HG02840 (cell line): ENCODE measurements around the gene CDK5R2.

Source experiments
- ATAC-seq: cut with Tn5 transposase; IDR thresholded peaks from one replicate; pipeline ENCODE4 v1.9.1; 2021; ENCODE audit warnings: mild to moderate bottlenecking, moderate library complexity, moderate number of reproducible peaks; ENCODE audit not compliant: unreplicated experiment, low FRiP score

The CDK5R2 gene

GRCh38 chr2:218986148-218986761 is 26.8 kb downstream of the CDK5R2 start:
- ATAC-seq = no peak

DNA sequence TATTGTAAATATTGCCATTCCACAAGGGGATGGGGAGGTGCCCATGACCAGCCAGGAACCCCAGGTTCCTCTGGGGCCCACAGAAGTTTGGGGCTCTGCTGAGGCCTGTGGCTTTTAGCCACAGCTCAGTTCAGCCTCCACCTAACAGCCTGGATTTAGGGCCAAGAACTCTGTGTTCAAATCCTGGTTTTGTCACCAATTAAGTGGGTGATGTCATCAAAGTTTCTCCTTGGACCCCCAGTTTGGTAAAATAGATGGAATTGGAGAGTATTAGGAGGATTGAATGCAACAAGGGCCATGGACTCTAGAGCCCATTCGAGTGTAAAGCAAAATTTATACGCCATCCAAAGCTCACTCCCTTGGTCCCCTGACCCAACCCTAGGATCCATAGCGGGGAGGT is 28.7 kb downstream of the CDK5R2 start:
- no peak for ATAC-seq

DNA sequence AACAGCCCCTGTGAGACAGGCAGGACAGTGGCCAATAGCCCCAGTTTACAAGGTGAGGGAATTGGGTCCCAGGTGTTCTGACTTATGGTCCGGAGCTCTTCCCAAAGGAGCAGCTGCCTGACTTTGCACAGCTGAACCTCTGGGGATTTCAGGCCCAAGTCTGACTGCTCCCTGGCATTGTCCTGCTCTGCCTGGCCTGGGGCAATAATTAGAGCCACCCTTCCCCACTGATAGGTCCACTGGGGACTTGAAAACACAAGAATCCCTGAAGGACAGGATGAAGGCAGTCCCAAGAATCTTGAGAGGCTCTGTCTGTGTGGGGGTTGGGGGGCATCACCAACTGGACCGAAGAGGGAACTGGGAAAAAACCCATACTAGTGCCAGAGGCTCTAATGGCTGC is 29.2 kb downstream of the CDK5R2 start:
- no peak for ATAC-seq

DNA sequence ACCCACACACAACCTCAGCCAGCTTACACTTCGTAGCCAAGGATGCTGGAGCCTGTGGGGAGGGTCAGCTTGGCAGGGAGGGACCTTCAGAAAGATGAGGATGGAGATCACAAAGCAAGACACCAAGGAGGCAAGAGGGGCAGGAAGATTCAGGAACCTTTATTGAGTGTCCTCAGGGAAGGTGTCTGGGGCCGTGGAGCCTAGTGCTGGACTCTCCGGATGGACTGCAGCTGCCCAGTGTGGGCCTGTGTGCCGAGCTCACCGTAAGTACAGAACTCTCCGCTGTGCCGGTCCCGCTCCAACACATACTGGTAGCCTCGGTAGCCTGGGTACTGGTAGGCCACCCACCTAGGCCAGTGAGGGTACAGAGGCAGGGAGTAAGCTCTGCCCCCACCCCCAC is 30.6 kb downstream of the CDK5R2 start:
- no peak for ATAC-seq

DNA sequence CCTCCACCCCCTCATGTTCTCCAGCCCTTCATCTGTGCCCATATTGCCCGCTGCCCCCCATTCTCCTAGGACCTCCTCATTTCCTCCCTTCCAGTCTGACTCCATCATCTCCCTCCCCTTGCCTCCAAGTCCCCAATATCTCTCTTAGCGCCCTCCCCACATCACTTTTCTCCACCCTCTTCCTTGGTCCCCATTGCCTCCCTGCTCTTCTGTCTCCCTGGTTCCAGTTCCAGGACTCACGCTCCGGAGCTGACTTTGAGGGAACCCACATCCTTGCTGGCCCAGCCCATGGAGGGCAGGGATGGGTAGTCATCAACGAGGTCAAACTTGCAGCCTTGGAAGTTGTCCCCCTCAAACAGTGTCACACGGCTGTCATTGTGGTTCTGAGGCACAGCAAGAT is 31.1 kb downstream of the CDK5R2 start:
- ATAC-seq = no peak

DNA sequence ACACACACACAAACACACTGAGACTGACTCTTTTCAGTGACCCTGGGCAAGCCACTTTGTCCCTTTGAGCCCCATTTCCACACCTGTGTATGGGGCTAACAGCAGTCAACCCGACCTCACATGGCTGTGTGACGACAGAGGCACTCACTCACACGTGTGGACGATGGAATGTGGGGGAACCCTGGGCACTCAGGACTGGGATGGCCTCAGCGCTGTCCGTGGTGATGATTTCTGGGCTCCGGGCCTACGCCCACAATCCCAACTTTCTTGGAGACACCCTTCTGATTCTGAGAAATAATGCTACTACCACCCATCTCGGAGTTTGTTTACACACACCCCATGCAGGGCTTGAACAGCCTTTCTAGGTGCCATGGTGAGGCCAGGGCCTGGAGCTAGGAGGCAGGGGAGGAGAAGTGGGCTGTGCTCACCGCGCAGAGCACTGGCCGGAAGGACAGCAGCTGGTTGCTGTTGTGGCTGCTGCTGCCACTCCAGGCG is 32.3 kb downstream of the CDK5R2 start:
- no peak for ATAC-seq

- ATAC-seq = no peak
Observed at GRCh38 chr2:218992196-218992595, 32.7 kb downstream of the CDK5R2 start.

GRCh38 chr2:218992703-218993344 is 33.4 kb downstream of the CDK5R2 start:
- ATAC-seq = no peak

- no peak for ATAC-seq
Observed at GRCh38 chr2:218993345-218994315, 34.2 kb downstream of the CDK5R2 start, which contains the start of gene CRYBA2. CRYBA2 (minus strand) TSS chr2:218993422; CDS start chr2:218993176, 246 bp downstream.

DNA sequence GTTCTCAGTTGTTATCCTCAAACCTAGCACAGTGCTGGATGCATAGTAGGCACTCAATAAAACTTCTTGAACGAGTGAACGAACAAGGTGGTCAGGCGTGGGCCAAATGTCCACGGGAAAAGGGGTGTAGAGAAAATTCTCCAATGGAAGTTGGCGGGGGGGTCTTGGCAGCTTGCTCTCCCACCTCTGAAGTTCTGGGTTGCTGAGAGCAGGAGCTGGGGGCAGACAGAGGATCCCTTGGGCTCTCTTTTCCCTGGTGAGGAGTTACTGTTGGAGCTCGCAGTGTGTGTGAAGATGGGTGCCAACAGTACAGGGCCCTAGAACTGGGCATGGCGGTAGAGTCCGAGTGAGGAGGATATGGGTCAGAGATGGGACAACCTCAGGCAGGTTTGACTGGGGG is 36.1 kb downstream of the CDK5R2 start:
- ATAC-seq = no peak

GRCh38 chr2:218995972-218996711 is 36.7 kb downstream of the CDK5R2 start:
- ATAC-seq = no peak

- no peak for ATAC-seq
Observed at GRCh38 chr2:218996937-218997336, 37.5 kb downstream of the CDK5R2 start.

DNA sequence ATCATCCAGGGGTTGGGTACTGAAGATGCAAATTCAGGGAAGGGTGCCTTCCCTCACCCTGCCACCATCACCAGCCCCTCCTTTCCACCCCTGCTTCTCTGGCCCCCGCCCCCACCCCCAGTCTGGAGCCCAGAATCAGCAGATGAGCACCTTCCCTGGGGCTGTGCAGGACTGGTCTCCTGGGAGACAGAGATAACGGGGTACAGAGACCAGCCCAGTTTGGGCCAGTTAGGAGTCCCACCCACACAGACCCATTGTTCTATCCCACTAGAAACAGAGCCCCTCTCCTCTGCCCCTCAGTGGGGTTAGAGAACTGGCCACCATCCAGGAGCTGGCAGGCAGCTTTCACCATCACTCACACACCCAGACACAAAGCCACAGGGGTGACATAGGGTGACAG is 38.3 kb downstream of the CDK5R2 start:
- no peak for ATAC-seq

- ATAC-seq = no peak
Observed at GRCh38 chr2:218998414-218999002, 39.0 kb downstream of the CDK5R2 start.

DNA sequence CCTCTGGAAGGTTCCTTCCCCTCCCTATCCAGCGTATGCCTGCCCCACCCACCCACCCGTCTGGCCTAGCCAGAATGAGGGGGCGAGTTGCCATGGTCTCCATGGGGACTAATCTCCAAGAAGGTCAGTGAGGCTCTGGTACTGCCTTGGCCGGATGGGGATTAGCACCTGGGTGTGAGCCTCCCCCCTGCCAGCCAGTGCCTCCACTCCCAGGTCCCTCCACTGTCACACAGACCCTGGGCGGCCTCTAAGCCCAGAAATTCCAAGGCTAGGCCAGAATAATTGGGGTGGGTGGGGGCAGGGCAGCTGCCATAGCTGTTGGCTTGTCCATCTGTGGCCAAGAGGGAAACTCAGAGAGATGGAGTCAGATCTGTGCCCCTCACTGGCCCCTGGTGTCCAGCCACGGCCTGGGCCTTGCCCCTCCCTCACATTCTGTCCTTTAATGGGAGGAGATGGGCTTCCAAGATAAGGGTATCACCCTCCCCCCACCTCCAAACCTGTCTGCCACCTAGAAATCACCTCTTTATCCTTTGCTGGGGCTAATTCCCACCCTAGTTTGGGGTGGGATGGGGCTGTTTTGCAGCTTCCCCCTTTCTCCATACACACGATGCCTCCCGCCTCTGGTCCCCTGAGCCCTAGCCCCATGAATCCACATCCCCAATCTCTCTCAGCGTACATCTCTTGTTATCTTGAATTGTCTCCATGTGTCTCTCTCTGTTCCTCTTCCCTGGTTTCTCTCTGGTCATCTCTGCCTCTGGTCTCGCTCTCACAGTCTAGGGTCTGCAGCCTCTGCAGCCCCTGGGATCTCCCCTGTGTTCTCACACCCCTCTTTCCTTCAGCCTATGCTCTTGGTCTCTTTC is 39.8 kb downstream of the CDK5R2 start:
- ATAC-seq = no peak

DNA sequence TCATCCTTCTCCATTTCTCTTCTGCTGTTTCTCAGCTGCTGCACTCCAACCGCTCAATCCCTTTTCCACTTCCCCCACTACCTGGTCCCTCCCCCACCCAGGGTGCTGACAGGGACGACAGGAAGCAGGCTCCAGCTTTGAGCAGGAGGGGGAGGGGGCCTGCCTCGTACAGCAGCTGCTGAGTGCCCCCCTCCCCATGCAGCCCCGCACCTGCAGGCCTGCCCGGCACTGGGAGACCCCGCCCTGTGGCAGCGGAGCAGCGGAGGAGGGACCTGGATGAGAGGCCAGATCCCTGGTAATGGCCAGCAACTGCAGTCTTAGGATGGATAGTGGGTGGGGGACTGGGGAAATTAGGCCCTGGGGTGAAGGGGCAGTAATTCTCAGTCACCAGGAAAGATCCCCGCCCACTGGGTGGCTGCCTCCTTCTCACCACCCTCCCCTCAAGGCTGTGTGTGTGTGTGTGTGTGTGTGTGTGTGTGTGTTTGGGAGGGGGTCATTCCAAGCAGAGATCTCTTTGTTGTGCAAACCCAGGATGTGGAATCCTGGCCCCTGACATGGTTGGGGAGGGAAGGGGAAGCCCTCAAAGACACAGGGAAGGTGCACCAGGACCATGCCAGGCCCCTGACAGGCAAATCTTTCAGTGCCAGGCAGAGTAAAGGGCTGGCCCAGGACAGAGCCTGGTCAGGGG is 40.6 kb downstream of the CDK5R2 start:
- ATAC-seq = no peak

DNA sequence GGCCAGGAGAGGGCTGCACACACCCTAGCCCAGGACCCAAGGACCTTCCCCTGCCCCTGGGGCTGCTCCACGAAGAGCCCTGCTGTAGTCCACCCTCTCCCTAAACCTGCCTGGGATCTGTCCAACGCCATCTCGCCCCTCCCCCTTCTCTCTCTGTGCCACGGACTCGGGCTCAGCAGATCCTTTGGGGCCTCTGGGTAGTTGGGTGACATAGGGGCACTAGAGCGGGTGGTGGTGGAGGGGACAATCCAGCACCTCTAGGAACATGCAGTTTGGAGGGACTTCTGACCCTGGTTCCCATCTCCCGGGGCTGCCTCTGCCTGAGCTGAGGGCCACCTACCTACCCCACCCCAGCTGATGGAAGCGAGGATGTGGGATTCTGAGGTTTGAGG is 41.1 kb downstream of the CDK5R2 start:
- no peak for ATAC-seq

DNA sequence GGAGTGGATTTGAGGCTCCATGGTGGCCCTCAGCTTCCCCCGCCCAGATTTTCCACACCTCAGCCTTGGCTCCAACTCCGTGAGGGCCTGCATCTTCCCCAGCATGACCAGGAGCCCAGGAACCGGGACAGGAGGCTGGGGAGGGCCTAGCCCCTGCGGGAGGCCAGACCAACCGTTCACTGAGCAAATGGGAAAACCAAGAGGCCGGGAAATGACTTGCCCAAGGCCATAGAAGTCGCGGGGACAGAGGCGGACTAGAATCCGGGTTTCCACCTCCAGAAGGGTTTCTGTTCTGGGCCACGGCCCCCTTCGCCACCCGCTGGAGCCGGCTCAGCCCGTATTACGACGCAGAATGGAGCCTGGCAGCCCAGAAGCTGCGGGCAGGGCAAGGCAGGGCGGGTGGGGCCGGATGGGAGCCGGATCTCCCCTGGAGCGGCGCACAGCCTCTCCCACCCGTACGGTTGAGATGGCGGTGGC is 41.7 kb downstream of the CDK5R2 start:
- ATAC-seq = no peak
